ENCODE results near the gene CASKIN1.
"Not testable (repeated sequence)": the region's sequence is repeated elsewhere in the genome, so short reads cannot be mapped to it uniquely, and the experiment has no call there.

Gene CASKIN1

DNA sequence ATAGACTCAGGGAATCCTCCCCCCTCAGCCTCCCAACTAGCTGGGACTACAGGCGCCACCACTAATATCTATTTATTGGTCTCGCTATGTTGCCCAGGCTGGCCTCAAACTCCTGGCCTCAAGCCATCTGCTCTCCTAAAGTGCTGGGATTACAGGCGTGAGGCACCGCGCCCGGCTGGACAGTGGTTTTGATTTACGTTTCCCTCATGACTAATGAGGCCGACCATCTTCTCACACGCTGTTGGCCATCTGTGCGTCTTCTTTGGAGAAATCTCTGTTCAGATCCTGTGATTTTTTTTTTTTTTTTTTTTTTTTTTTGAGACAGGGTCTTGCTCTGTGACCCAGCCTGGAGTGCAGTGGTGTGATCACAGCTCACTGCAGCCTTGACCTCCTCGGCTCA is 67.2 kb downstream of the CASKIN1 start:
- DNase-seq: not testable (repeated sequence)

- peak; percentile 24 for DNase-seq
These were observed 68.7 kb downstream of the CASKIN1 start for GRCh38 chr16:2127630-2128280.

All from CD4-positive, alpha-beta T cell treated with Interleukin-17A for 4 hours (primary cell).